K562 (cell line): ENCODE results near the gene PANK2. TPM values are rescaled to one million over a fixed set of nuclear protein-coding genes. Genes with fewer than 3 reads are reported as not detected.

ENCODE experiments used
- ADNP ChIP-seq: fragments of 200-800 bp; sonication (Bioruptor generic); IDR thresholded peaks from 2 replicates; pipeline ENCODE4 v1.6.1; 2016; ENCODE audit warnings: missing genetic modification characterization, missing compliant biosample characterization
- DIDO1 ChIP-seq: fragments of 450-650 bp; IDR thresholded peaks from 2 replicates; pipeline ENCODE4 v1.6.1; 2016; ENCODE audit warnings: low read depth, missing biosample characterization, missing genetic modification characterization
- ELF4 ChIP-seq: fragments of 450-650 bp; formaldehyde crosslinking; IDR thresholded peaks from 2 replicates; pipeline ENCODE4 v1.4.0; 2022; ENCODE audit warnings: missing genetic modification characterization
- HDAC1 ChIP-seq, 2 experiments: fragments of 450-650 bp; IDR thresholded peaks; 2 replicates each; pipeline ENCODE4 v1.6.1; 2016 to 2017; ENCODE audit warnings: inconsistent platforms in 1 of 2, mild to moderate bottlenecking in 1 of 2, moderate library complexity in 1 of 2
- HNRNPH1 ChIP-seq: fragments of 200-400 bp; formaldehyde crosslinking; optimal IDR thresholded peaks from 2 replicates; pipeline ENCODE3; 2017; ENCODE audit warnings: low read depth, mild to moderate bottlenecking, low read length, moderate library complexity
- HOXB6 ChIP-seq: fragments of 250-450 bp; sonication (Bioruptor Pico); IDR thresholded peaks from 2 replicates; pipeline ENCODE4 v1.5.1; 2022; ENCODE audit warnings: mild to moderate bottlenecking, borderline replicate concordance
- LCOR ChIP-seq: sonication (generic); formaldehyde crosslinking; IDR thresholded peaks from 2 replicates; pipeline ENCODE4 v1.8.0; 2022; ENCODE audit warnings: mild to moderate bottlenecking, missing genetic modification reagents
- MAX ChIP-seq: sonication (generic); formaldehyde crosslinking; IDR thresholded peaks from 2 replicates; pipeline ENCODE4 v1.9.0; 2022; ENCODE audit warnings: mild to moderate bottlenecking, missing genetic modification reagents
- MAZ ChIP-seq, 2 experiments: fragments of 450-650 bp in 1 of 2; sonication (generic) in 1 of 2; formaldehyde crosslinking; IDR thresholded peaks in 1 of 2; conservative IDR thresholded peaks in 1 of 2; 2 replicates each; pipeline versions ENCODE4 v1.4.0 to v1.5.0; 2020; ENCODE audit warnings: mild to moderate bottlenecking in 1 of 2, missing genetic modification reagents in 1 of 2
- MEF2D ChIP-seq: conservative IDR thresholded peaks from 2 replicates; pipeline ENCODE4 v1.6.1; 2016; ENCODE audit warnings: low read depth, missing genetic modification characterization, missing compliant biosample characterization
- MTA3 ChIP-seq: fragments of 450-650 bp; formaldehyde crosslinking; IDR thresholded peaks from 2 replicates; pipeline ENCODE4 v1.6.1; 2017; ENCODE audit warnings: mild to moderate bottlenecking, borderline replicate concordance
- NR4A1 ChIP-seq, 2 experiments: fragments of 250-450 bp in 1 of 2; fragments of 450-650 bp in 1 of 2; sonication (Bioruptor Pico) in 1 of 2; IDR thresholded peaks; 2 replicates each; pipeline versions ENCODE4 v1.4.0 to v1.6.1; 2016 to 2020; ENCODE audit warnings: mild to moderate bottlenecking in 2 of 2, missing compliant biosample characterization in 1 of 2, missing genetic modification characterization in 1 of 2, moderate library complexity in 1 of 2
- PCBP2 ChIP-seq: fragments of 200-400 bp; formaldehyde crosslinking; IDR thresholded peaks from 2 replicates; pipeline ENCODE4 v1.6.1; 2018; ENCODE audit warnings: low read length, low read depth, mild to moderate bottlenecking, moderate library complexity; ENCODE audit not compliant: poor library complexity, severe bottlenecking
- PHB ChIP-seq: fragments of 250-450 bp; sonication (Bioruptor Pico); IDR thresholded peaks from 2 replicates; pipeline ENCODE4 v1.5.0; 2021
- SMARCC2 ChIP-seq: fragments of 450-650 bp; IDR thresholded peaks from 2 replicates; pipeline ENCODE4 v1.6.1; 2017; ENCODE audit warnings: antibody characterized with exemption, moderate library complexity, mild to moderate bottlenecking, low read depth
- SOX6 ChIP-seq: fragments of 450-650 bp; IDR thresholded peaks from 2 replicates; pipeline ENCODE4 v1.6.1; 2014; ENCODE audit warnings: mild to moderate bottlenecking
- SRSF9 ChIP-seq: fragments of 200-400 bp; formaldehyde crosslinking; IDR thresholded peaks from 2 replicates; pipeline ENCODE4 v1.6.1; 2017; ENCODE audit warnings: low read depth, low read length, borderline replicate concordance
- TCF3 ChIP-seq: sonication (generic); formaldehyde crosslinking; IDR thresholded peaks from 2 replicates; pipeline ENCODE4 v1.4.0; 2020; ENCODE audit warnings: mild to moderate bottlenecking, missing genetic modification reagents
- TSHZ1 ChIP-seq: fragments of 250-450 bp; sonication (Bioruptor Pico); IDR thresholded peaks from 2 replicates; pipeline ENCODE4 v1.4.0; 2020; ENCODE audit warnings: mild to moderate bottlenecking, moderate library complexity
- U2AF2 ChIP-seq: fragments of 200-400 bp; formaldehyde crosslinking; optimal IDR thresholded peaks from 2 replicates; pipeline ENCODE3; 2017; ENCODE audit warnings: low read depth, mild to moderate bottlenecking, low read length
- YBX1 ChIP-seq: fragments of 450-650 bp; IDR thresholded peaks from 2 replicates; pipeline ENCODE4 v1.7.1; 2016; ENCODE audit warnings: mild to moderate bottlenecking
- ZFPM2 ChIP-seq: fragments of 250-450 bp; sonication (Bioruptor Pico); IDR thresholded peaks from 2 replicates; pipeline ENCODE4 v1.5.1; 2022; ENCODE audit warnings: mild to moderate bottlenecking
- ZNF212 ChIP-seq: fragments of 450-650 bp; formaldehyde crosslinking; IDR thresholded peaks from 2 replicates; pipeline ENCODE4 v1.4.0; 2020; ENCODE audit warnings: mild to moderate bottlenecking
- ZNF639 ChIP-seq, 2 experiments: fragments of 200-800 bp in 1 of 2; sonication (Bioruptor generic) in 1 of 2; sonication (generic) in 1 of 2; formaldehyde crosslinking in 1 of 2; IDR thresholded peaks in 1 of 2; conservative IDR thresholded peaks in 1 of 2; 2 replicates each; pipeline versions ENCODE4 v1.5.0 to v1.6.1; 2016 to 2020; ENCODE audit warnings: missing compliant biosample characterization in 1 of 2, missing genetic modification characterization in 1 of 2, missing genetic modification reagents in 1 of 2
- ZNF778 ChIP-seq: fragments of 450-650 bp; formaldehyde crosslinking; IDR thresholded peaks from 2 replicates; pipeline ENCODE4 v1.4.0; 2020; ENCODE audit warnings: mild to moderate bottlenecking, moderate library complexity
- polyA plus RNA-seq, 8 experiments: library from polyadenylated mRNA; depleted of rRNA in 4 of 8; stranded (reverse) in 5 of 8; unstranded in 3 of 8; fragments of >200 nt; fragmentation: Nextera tagmentation in 2 of 8; fragmentation: Illumina TruSeq in 1 of 8; extraction: Ambion mirVana in 2 of 8; extraction: Trizol in 1 of 8; gene quantifications; 2 replicates each; pipeline versions ENCODE4 v1.2.1 to v1.2.3, GENCODE V29; 2011 to 2014; ENCODE audit warnings: inconsistent platforms in 1 of 8, missing spikeins in 1 of 8
- total RNA-seq, 7 experiments: library from RNA; depleted of rRNA in 6 of 7; stranded (reverse); fragments of >200 nt in 6 of 7; fragmentation: Illumina TruSeq in 2 of 7; extraction: Trizol in 2 of 7; gene quantifications; 2 replicates each; pipeline versions ENCODE4 v1.2.1 to v1.2.3, GENCODE V29; 2011 to 2021; ENCODE audit warnings: low replicate concordance in 1 of 7

PANK2 gene
- total and polyA plus RNA-seq, 9 of the 15 experiments (the other 6 are each of a cell fraction or from before 2014, with no cell fraction given) = 14.9 to 43.5 (median 31.4) TPM

GRCh38 chr20:3909952-3910366 is 20.8 kb downstream of the PANK2 start (continued):
- peak; percentile 73; the same call in 1 of the 2 replicates for TF ChIP-seq ELF4 (CRISPR knock-in tag)
- peak in 1 of 2 experiments; percentile 79; a peak in 2 of 4 replicates for TF ChIP-seq HDAC1 (IDR thresholded peaks at IDR 0.05)
- TF ChIP-seq PHB (CRISPR knock-in tag) = no peak
- TF ChIP-seq TCF3 (CRISPR knock-in tag) = peak; percentile 99
- no peak for TF ChIP-seq MTA3
- peak in 1 of 2 experiments; percentile 30; a peak in 1 of 4 replicates for TF ChIP-seq MAZ (CRISPR knock-in tag; conservative IDR thresholded peaks at IDR 0.05 in 1 of 2, IDR thresholded peaks at IDR 0.05 in 1 of 2)
- no peak for TF ChIP-seq SRSF9
- TF ChIP-seq SMARCC2 = peak; percentile 73; the same call in 1 of the 2 replicates
- no peak for TF ChIP-seq TSHZ1
- no peak for TF ChIP-seq ZNF212 (CRISPR knock-in tag)
- TF ChIP-seq PCBP2 = no peak
- TF ChIP-seq ZNF778 (CRISPR knock-in tag) = no peak
- peak; percentile 94 for TF ChIP-seq SOX6
- peak in 1 of 2 experiments; percentile 53; a peak in 1 of 4 replicates for TF ChIP-seq ZNF639 (CRISPR knock-in tag; conservative IDR thresholded peaks at IDR 0.05 in 1 of 2, IDR thresholded peaks at IDR 0.05 in 1 of 2)
- TF ChIP-seq ZFPM2 (CRISPR knock-in tag) = no peak
- TF ChIP-seq ADNP = peak; percentile 66; the same call in 1 of the 2 replicates
- no peak for TF ChIP-seq HOXB6 (CRISPR knock-in tag)
- peak; percentile 91; the same call in 1 of the 2 replicates for TF ChIP-seq LCOR (CRISPR knock-in tag)
- TF ChIP-seq MAX (CRISPR knock-in tag) = peak; percentile 46; the same call in 1 of the 2 replicates
- TF ChIP-seq MEF2D (tag) = no peak
- TF ChIP-seq NR4A1 (CRISPR knock-in tag; IDR thresholded peaks at IDR 0.05) = no peak
- TF ChIP-seq NR4A1 (tag; IDR thresholded peaks at IDR 0.05) = 0 out of 2 replicates have a peak, but pooled peaks have one; percentile 46
- no peak for TF ChIP-seq YBX1
- TF ChIP-seq U2AF2 = no peak
- TF ChIP-seq DIDO1 (tag) = no peak
- TF ChIP-seq HNRNPH1 = no peak
